ENCODE data around the gene FHOD1. TPM values are rescaled to one million over a fixed set of nuclear protein-coding genes. Genes with fewer than 3 reads are reported as not detected.

The FHOD1 gene
- polyA plus RNA-seq, 3 donors = 5.1 to 152 (median 5.5) TPM

GRCh38 chr16:67194260-67194659 lies 53.0 kb downstream of the FHOD1 start:
- H3K27me3 Mint-ChIP-seq (ENCODE audit: low read depth in 3 of 3) = peaks cover 0 to 2% (median 0%) of the 10 kb centered on the region in 3 donors
- Histone ChIP-seq H3K4me2 (replicated peaks; ENCODE audit: extremely low read depth, low read length, poor library complexity, severe bottlenecking) (no peak overlapping the region), H2AFZ (ENCODE audit: insufficient read depth, low read depth, low read length, poor library complexity, severe bottlenecking) (no peak overlapping the region), H3K36me3 (replicated peaks in 1 of 2; ENCODE audit: control insufficient read depth in 1 of 2, insufficient read depth in 2 of 2, low read length in 2 of 2) (peaks cover 41 to 54% of the 10 kb centered on the region in 2 donors), H3K27ac (ENCODE audit: low read depth in 1 of 2, low read length in 2 of 2) (peak overlapping the region in 1 of 2 donors; percentile 32), H3K9ac (ENCODE audit: insufficient read depth, low read length, poor library complexity, severe bottlenecking) (no peak overlapping the region), H3K4me3 (replicated peaks in 1 of 3; ENCODE audit: low read depth in 2 of 3, low read length in 3 of 3) (no peak overlapping the region), H4K20me1 (ENCODE audit: insufficient read depth, low read length) (peaks cover 70% of the 10 kb centered on the region), H3K27me3 (ENCODE audit: control insufficient read depth in 2 of 2, insufficient read depth in 2 of 2, low read length in 2 of 2) (no peaks in the 10 kb centered on the region), H3K79me2 (ENCODE audit: insufficient read depth, low read length) (peaks cover 30% of the 10 kb centered on the region), H3K4me1 (ENCODE audit: control insufficient read depth in 1 of 2, insufficient read depth in 2 of 2, low read length in 2 of 2) (peaks cover 18 to 20% of the 10 kb centered on the region in 2 donors), H3K9me3 (replicated peaks in 1 of 2; ENCODE audit: control insufficient read depth in 1 of 2, insufficient read depth in 1 of 2, low read length in 2 of 2) (no peaks in the 10 kb centered on the region)
- peaks cover 42 to 55% of the 10 kb centered on the region in 2 donors for H3K36me3 Mint-ChIP-seq
- H3K9me3 Mint-ChIP-seq = peaks cover 0 to 2% (median 0%) of the 10 kb centered on the region in 7 donors
- intact Hi-C loops (cut with micrococcal nuclease) = loop anchor here (5.0 kb wide), 1 partner anchor 33 kb away; the partner anchor contains the start of gene TMEM208 (in 2 of the 2)
- peak overlapping the region in 2 of 7 donors; percentile 8 to 54 for H3K27ac Mint-ChIP-seq
- peaks cover 36% of the 10 kb centered on the region for H3K4me1 Mint-ChIP-seq
- TF ChIP-seq CTCF (IDR thresholded peaks at IDR 0.05) = no peak
- 100% methylated on average over 4 of the region's 6 CpGs for WGBS (ENCODE audit: insufficient coverage)
- no peak for DNase-seq
- H3K4me3 Mint-ChIP-seq = no peak overlapping the region

- no peaks in the 10 kb centered on the region for H3K27me3 ChIP-seq (ENCODE audit: control insufficient read depth in 2 of 2, insufficient read depth in 2 of 2, low read length in 2 of 2)
- no peak for DNase-seq
- H3K4me2 ChIP-seq (replicated peaks; ENCODE audit: extremely low read depth, low read length, poor library complexity, severe bottlenecking) = peak overlapping the region; percentile 83
- no peak overlapping the region for H2AFZ ChIP-seq (ENCODE audit: insufficient read depth, low read depth, low read length, poor library complexity, severe bottlenecking)
- H3K36me3 Mint-ChIP-seq = peaks cover 42 to 53% of the 10 kb centered on the region in 2 donors
- H3K4me3 Mint-ChIP-seq = no peak overlapping the region
- H3K27me3 Mint-ChIP-seq (ENCODE audit: low read depth in 3 of 3) = peaks cover 0 to 2% (median 0%) of the 10 kb centered on the region in 3 donors
- peaks cover 0 to 2% (median 0%) of the 10 kb centered on the region in 7 donors for H3K9me3 Mint-ChIP-seq
- H3K79me2 ChIP-seq (ENCODE audit: insufficient read depth, low read length) = peaks cover 30% of the 10 kb centered on the region
- no peak for TF ChIP-seq CTCF (IDR thresholded peaks at IDR 0.05)
- peaks cover 64% of the 10 kb centered on the region for H4K20me1 ChIP-seq (ENCODE audit: insufficient read depth, low read length)
- H3K4me1 ChIP-seq (ENCODE audit: control insufficient read depth in 1 of 2, insufficient read depth in 2 of 2, low read length in 2 of 2) = peaks cover 18 to 20% of the 10 kb centered on the region in 2 donors
- intact Hi-C loops (cut with micrococcal nuclease) = loop anchor here (2.0 to 5.0 kb wide), 3 partner anchors 33 to 53 kb away; partner anchors contain the start of genes FHOD1 (in 2 of the 2) and TMEM208 (in 2 of the 2)
- peak overlapping the region in 1 of 2 donors; percentile 87 for H3K27ac ChIP-seq (ENCODE audit: low read depth in 1 of 2, low read length in 2 of 2)
- H3K27ac Mint-ChIP-seq = peak overlapping the region in 4 of 7 donors; percentile 80 to 88 (median 84)
- peak overlapping the region in 1 of 3 experiments; percentile 95 for H3K4me3 ChIP-seq (replicated peaks in 1 of 3; ENCODE audit: low read depth in 2 of 3, low read length in 3 of 3)
- peaks cover 41 to 47% of the 10 kb centered on the region in 2 donors for H3K36me3 ChIP-seq (replicated peaks in 1 of 2; ENCODE audit: control insufficient read depth in 1 of 2, insufficient read depth in 2 of 2, low read length in 2 of 2)
- H3K9me3 ChIP-seq (replicated peaks in 1 of 2; ENCODE audit: control insufficient read depth in 1 of 2, insufficient read depth in 1 of 2, low read length in 2 of 2) = no peaks in the 10 kb centered on the region
- peaks cover 36% of the 10 kb centered on the region for H3K4me1 Mint-ChIP-seq
- no peak overlapping the region for H3K9ac ChIP-seq (ENCODE audit: insufficient read depth, low read length, poor library complexity, severe bottlenecking)
These were observed 53.7 kb downstream of the FHOD1 start for GRCh38 chr16:67193536-67193935.

All from CD14-positive monocyte (primary cell).